DND-41 (cell line): ENCODE results near the gene CTIF.

Source experiments
- ATAC-seq: fragments of 200-7000 bp; cut with Tn5 transposase; 3 replicates; pipeline ENCODE4 v1.9.1; 2021; ENCODE audit warnings: low read depth; ENCODE audit not compliant: insufficient read depth
- DNase-seq: peaks from one replicate; pipeline ENCODE4 v3.0.0-alpha.2; 2020
- H2AFZ ChIP-seq: 2 replicates; pipeline ENCODE4 v1.6.0; 2012; ENCODE audit warnings: low read depth, low read length
- H3K27ac ChIP-seq: 2 replicates; pipeline ENCODE4 v1.5.1; 2012; ENCODE audit warnings: low read length, inconsistent platforms
- H3K27me3 ChIP-seq: fragments of 200-600 bp; sonication (generic); 2 replicates; pipeline ENCODE4 v1.6.0; 2012; ENCODE audit warnings: low read length, mild to moderate bottlenecking, inconsistent platforms; ENCODE audit not compliant: insufficient read depth, poor library complexity
- H3K36me3 ChIP-seq: 2 replicates; pipeline ENCODE4 v1.5.1; 2012; ENCODE audit warnings: low read length, inconsistent platforms; ENCODE audit not compliant: insufficient read depth
- H3K4me1 ChIP-seq: 2 replicates; pipeline ENCODE4 v1.5.1; 2012; ENCODE audit warnings: mild to moderate bottlenecking, low read length; ENCODE audit not compliant: insufficient read depth
- H3K4me2 ChIP-seq: 2 replicates; pipeline ENCODE4 v1.6.0; 2012; ENCODE audit warnings: mild to moderate bottlenecking, moderate library complexity, low read length, inconsistent platforms; ENCODE audit not compliant: insufficient read depth
- H3K4me3 ChIP-seq, 2 experiments: fragments of 200-600 bp in 1 of 2; shearing (Covaris generic) in 1 of 2; 2 replicates each; pipeline ENCODE4 v1.5.1; 2012 to 2016; ENCODE audit warnings: inconsistent platforms in 2 of 2, low read length in 2 of 2, mild to moderate bottlenecking in 2 of 2, low read depth in 1 of 2, moderate library complexity in 1 of 2
- H3K79me2 ChIP-seq: 2 replicates; pipeline ENCODE4 v1.6.0; 2012; ENCODE audit warnings: low read length, inconsistent platforms; ENCODE audit not compliant: insufficient read depth
- H3K9ac ChIP-seq: 2 replicates; pipeline ENCODE4 v1.6.0; 2012; ENCODE audit warnings: low read depth, mild to moderate bottlenecking, inconsistent platforms, low read length, moderate library complexity
- H3K9me3 ChIP-seq: 2 replicates; pipeline ENCODE4 v1.5.1; 2012; ENCODE audit warnings: low read length, moderate library complexity, mild to moderate bottlenecking, inconsistent platforms; ENCODE audit not compliant: insufficient read depth, severe bottlenecking
- H4K20me1 ChIP-seq: 2 replicates; pipeline ENCODE4 v1.6.0; 2012; ENCODE audit warnings: low read length; ENCODE audit not compliant: insufficient read depth
- EZH2 ChIP-seq: IDR thresholded peaks from 3 replicates; pipeline ENCODE4 v1.6.1; 2012; ENCODE audit warnings: borderline replicate concordance, low read depth, mild to moderate bottlenecking, moderate library complexity, low read length, inconsistent platforms; ENCODE audit not compliant: severe bottlenecking
- TF ChIP-seq, protein P1 (sequence below): IDR thresholded peaks from 2 replicates; pipeline ENCODE4 v1.5.1; 2012; ENCODE audit warnings: borderline replicate concordance, low read length, moderate library complexity, mild to moderate bottlenecking; ENCODE audit not compliant: poor library complexity, severe bottlenecking; ENCODE audit errors: extremely low read depth

Gene CTIF

DNA sequence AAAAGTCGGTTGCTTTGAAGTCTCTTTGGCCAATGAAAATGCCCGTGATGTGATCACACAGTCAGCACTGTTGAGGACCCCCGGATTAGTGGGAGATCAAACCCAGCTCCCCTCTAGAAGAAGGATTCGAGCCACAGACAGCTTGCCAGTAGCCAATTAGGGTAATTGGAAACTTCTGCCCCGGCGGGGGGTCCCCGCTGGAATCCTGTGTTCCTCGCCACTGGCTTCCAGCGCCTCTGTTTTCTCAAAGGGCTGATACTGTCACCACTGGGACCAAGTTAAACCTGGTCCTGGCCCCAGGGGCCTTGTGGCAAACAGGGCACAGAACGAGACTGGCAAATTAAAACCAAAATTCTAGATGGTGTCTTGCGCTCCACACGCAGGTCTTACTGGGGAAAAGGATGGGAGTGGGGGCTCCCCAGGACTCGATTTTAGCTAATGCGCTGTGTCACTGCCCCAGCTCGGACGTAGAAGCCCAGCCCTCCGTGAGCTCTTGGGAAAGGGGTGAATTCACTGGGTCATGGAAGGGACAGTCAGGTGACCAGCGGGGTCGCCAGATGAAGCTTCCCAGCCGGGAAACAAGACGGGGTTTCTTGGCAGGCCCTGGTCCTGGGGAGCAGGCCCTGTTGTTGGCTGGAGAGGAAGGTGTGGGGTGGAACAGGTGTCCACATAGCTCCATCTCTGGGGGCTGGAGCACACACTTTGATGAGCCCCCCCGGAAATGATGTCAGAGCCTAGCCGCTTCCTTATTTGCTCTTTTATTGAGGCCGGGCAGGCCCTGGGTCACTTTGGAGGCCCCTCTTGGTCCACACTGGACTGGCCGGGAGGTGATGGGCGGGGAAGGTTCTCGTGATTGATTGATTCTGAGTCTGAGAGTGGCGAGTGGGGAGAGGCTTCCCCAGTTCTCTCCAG, 321.7 kb downstream of the CTIF start:
- no peak for TF ChIP-seq EZH2
- TF ChIP-seq, protein P1, sequence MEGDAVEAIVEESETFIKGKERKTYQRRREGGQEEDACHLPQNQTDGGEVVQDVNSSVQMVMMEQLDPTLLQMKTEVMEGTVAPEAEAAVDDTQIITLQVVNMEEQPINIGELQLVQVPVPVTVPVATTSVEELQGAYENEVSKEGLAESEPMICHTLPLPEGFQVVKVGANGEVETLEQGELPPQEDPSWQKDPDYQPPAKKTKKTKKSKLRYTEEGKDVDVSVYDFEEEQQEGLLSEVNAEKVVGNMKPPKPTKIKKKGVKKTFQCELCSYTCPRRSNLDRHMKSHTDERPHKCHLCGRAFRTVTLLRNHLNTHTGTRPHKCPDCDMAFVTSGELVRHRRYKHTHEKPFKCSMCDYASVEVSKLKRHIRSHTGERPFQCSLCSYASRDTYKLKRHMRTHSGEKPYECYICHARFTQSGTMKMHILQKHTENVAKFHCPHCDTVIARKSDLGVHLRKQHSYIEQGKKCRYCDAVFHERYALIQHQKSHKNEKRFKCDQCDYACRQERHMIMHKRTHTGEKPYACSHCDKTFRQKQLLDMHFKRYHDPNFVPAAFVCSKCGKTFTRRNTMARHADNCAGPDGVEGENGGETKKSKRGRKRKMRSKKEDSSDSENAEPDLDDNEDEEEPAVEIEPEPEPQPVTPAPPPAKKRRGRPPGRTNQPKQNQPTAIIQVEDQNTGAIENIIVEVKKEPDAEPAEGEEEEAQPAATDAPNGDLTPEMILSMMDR: no peak
- ATAC-seq (no peak), DNase-seq (no peak)
- no peak overlapping the region for H3K27ac ChIP-seq
- no peak overlapping the region for H2AFZ ChIP-seq
- H3K79me2 ChIP-seq: no peaks in the 10 kb centered on the region
- H4K20me1 ChIP-seq: no peaks in the 10 kb centered on the region
- H3K27me3 ChIP-seq: no peaks in the 10 kb centered on the region
- H3K4me2 ChIP-seq: no peak overlapping the region
- no peak overlapping the region for H3K9ac ChIP-seq
- H3K36me3 ChIP-seq: no peaks in the 10 kb centered on the region
- H3K4me1 ChIP-seq: no peaks in the 10 kb centered on the region
- H3K4me3 ChIP-seq: no peak overlapping the region
- H3K9me3 ChIP-seq: no peaks in the 10 kb centered on the region

DNA sequence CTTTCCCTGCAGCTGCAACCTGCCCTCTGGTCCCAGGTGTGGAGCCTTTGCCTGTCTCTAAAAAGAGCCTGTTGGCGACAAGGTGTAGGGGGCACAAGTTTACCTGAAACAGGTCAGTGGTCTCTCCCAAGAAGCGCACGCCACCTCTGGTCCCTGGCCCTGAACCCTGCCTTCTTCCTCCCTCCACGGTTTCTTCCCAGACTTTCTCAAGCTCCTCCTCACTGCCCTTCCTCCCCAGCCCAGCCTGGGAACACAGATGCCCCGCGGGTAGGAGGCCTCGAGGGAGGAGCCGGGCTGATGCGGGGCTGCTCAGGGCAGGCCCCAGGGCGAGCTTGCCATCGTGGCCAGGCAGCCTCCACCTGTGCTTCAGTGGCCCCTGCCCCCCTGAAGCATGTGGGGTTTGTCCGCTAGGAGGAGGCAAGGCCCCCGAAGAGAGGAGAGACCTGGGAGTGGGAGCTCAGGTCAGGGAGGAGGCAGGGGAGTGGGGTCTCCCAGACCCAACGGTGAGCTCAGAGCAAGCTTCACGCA, 322.4 kb downstream of the CTIF start:
- Histone ChIP-seq H3K4me1 (no peaks in the 10 kb centered on the region), H4K20me1 (no peaks in the 10 kb centered on the region), H3K79me2 (no peaks in the 10 kb centered on the region), H3K4me3 (no peak overlapping the region), H3K4me2 (no peak overlapping the region), H2AFZ (no peak overlapping the region), H3K9me3 (no peaks in the 10 kb centered on the region), H3K9ac (no peak overlapping the region), H3K27ac (no peak overlapping the region), H3K36me3 (no peaks in the 10 kb centered on the region), H3K27me3 (no peaks in the 10 kb centered on the region)
- no peak for TF ChIP-seq EZH2
- TF ChIP-seq, protein P1: no peak
- ATAC-seq: no peak
- DNase-seq: no peak

DNA sequence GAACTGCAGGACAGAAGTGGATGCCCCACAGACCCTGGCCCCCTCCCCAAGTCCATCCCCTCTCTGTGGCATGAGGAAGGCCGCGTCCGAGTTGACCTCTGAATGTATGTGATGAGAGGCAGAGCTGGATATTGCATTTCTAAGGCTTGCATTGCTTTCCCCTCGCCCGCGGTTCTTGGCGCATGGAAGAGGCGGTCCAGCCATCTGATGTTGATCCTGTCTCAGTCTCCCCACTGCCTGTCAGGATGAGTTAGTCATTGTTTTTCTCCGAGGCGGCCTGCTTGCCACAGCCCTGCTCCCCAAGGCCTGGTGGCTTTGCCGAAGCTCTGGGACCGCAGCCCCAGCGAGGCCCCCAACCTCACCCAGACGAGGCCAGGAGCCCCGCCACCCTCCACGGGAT, 323.3 kb downstream of the CTIF start:
- H2AFZ ChIP-seq: no peak overlapping the region
- H3K4me3 ChIP-seq: no peak overlapping the region
- no peaks in the 10 kb centered on the region for H3K9me3 ChIP-seq
- H3K27ac ChIP-seq: no peak overlapping the region
- no peaks in the 10 kb centered on the region for H3K79me2 ChIP-seq
- no peaks in the 10 kb centered on the region for H4K20me1 ChIP-seq
- no peaks in the 10 kb centered on the region for H3K4me1 ChIP-seq
- H3K36me3 ChIP-seq: no peaks in the 10 kb centered on the region
- H3K9ac ChIP-seq: no peak overlapping the region
- no peak for DNase-seq
- no peak for TF ChIP-seq EZH2
- TF ChIP-seq, protein P1: no peak
- no peak overlapping the region for H3K4me2 ChIP-seq
- H3K27me3 ChIP-seq: no peaks in the 10 kb centered on the region
- no peak for ATAC-seq
